ENCODE measurements around the gene PPIG.

DNA sequence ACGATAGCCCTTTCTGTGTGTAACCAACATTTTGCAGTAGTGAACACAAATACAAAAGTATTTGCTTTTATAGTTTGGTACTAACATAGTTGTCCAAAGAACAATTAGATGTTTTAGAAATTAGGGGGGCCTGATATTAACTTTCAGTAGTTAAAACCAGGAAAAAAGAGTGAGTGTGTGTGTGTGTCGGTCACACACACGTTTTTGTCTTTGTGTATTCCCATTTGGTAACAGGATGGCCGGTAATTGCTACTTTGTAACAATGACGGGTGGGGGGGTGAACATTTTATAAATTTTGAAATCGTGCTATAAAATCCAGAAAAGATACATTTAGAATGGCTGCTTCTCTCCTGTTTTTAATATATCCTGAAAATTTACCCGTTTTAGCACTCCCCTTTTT is 1.5 kb downstream of the PPIG start:
- TF ChIP-seq, protein P1, sequence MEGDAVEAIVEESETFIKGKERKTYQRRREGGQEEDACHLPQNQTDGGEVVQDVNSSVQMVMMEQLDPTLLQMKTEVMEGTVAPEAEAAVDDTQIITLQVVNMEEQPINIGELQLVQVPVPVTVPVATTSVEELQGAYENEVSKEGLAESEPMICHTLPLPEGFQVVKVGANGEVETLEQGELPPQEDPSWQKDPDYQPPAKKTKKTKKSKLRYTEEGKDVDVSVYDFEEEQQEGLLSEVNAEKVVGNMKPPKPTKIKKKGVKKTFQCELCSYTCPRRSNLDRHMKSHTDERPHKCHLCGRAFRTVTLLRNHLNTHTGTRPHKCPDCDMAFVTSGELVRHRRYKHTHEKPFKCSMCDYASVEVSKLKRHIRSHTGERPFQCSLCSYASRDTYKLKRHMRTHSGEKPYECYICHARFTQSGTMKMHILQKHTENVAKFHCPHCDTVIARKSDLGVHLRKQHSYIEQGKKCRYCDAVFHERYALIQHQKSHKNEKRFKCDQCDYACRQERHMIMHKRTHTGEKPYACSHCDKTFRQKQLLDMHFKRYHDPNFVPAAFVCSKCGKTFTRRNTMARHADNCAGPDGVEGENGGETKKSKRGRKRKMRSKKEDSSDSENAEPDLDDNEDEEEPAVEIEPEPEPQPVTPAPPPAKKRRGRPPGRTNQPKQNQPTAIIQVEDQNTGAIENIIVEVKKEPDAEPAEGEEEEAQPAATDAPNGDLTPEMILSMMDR (conservative IDR thresholded peaks at IDR 0.05; ENCODE audit: low read depth, low read length), result no peak
- TF ChIP-seq RCOR1 (IDR thresholded peaks at IDR 0.05; ENCODE audit: insufficient replicate concordance, low read length), result no peak
- TF ChIP-seq NFE2L2 (IDR thresholded peaks at IDR 0.05; ENCODE audit: low read depth, low read length), result no peak
- TF ChIP-seq POLR2A (IDR thresholded peaks at IDR 0.05; ENCODE audit: low read depth, low read length), result no peak
- no peak for TF ChIP-seq CHD1 (IDR thresholded peaks at IDR 0.05; ENCODE audit: low read depth, low read length)
- TF ChIP-seq SMC3 (IDR thresholded peaks at IDR 0.05; ENCODE audit: low read depth, low read length), result no peak
- TF ChIP-seq FOS (IDR thresholded peaks at IDR 0.05; ENCODE audit: low read depth, low read length), result no peak
- no peak for TF ChIP-seq MXI1 (IDR thresholded peaks at IDR 0.05; ENCODE audit: borderline replicate concordance, low read depth, low read length)
- TF ChIP-seq MAZ (IDR thresholded peaks at IDR 0.05; ENCODE audit: borderline replicate concordance, low read depth, low read length), result no peak
- TF ChIP-seq MAFK (IDR thresholded peaks at IDR 0.05; ENCODE audit: low read depth, low read length), result no peak
